ENCODE data around the gene OPA3. TPM values are rescaled to one million over a fixed set of nuclear protein-coding genes. Genes with fewer than 3 reads are reported as not detected.

OPA3 gene
- total and polyA plus RNA-seq, 10 of the 15 experiments (the other 5 are each of a cell fraction or from before 2014, with no cell fraction given), result 2.2 to 24.3 (median 13.3) TPM

- no peak for TF ChIP-seq TCF7 (IDR thresholded peaks at IDR 0.05; ENCODE audit: borderline replicate concordance)
- peak; percentile 93 for TF ChIP-seq HDGF (IDR thresholded peaks at IDR 0.05)
- TF ChIP-seq FOXK2 (IDR thresholded peaks at IDR 0.05), result no peak
- no peak for TF ChIP-seq MTA3 (IDR thresholded peaks at IDR 0.05; ENCODE audit: borderline replicate concordance, low read length)
- TF ChIP-seq POLR2AphosphoS5 (IDR thresholded peaks at IDR 0.05; ENCODE audit: low read length), result peak; percentile 94
- TF ChIP-seq, protein P1, sequence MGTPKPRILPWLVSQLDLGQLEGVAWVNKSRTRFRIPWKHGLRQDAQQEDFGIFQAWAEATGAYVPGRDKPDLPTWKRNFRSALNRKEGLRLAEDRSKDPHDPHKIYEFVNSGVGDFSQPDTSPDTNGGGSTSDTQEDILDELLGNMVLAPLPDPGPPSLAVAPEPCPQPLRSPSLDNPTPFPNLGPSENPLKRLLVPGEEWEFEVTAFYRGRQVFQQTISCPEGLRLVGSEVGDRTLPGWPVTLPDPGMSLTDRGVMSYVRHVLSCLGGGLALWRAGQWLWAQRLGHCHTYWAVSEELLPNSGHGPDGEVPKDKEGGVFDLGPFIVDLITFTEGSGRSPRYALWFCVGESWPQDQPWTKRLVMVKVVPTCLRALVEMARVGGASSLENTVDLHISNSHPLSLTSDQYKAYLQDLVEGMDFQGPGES (IDR thresholded peaks at IDR 0.05), result peak; percentile 81; the same call in 1 of the 2 replicates
- no peak for TF ChIP-seq ATF2 (IDR thresholded peaks at IDR 0.05; ENCODE audit: low read length)
- no peak for TF ChIP-seq LARP7 (IDR thresholded peaks at IDR 0.05)
- peak; percentile 93 for TF ChIP-seq YY1 (IDR thresholded peaks at IDR 0.05; ENCODE audit: low read depth, low read length)
- no peak for TF ChIP-seq MEF2B (IDR thresholded peaks at IDR 0.05; ENCODE audit: partially characterized antibody, poor library complexity, severe bottlenecking)
- no peak for TF ChIP-seq HCFC1 (IDR thresholded peaks at IDR 0.05; ENCODE audit: low read length)
- TF ChIP-seq TCF12 (IDR thresholded peaks at IDR 0.05; ENCODE audit: low read depth, low read length), result no peak
- TF ChIP-seq, protein P2, sequence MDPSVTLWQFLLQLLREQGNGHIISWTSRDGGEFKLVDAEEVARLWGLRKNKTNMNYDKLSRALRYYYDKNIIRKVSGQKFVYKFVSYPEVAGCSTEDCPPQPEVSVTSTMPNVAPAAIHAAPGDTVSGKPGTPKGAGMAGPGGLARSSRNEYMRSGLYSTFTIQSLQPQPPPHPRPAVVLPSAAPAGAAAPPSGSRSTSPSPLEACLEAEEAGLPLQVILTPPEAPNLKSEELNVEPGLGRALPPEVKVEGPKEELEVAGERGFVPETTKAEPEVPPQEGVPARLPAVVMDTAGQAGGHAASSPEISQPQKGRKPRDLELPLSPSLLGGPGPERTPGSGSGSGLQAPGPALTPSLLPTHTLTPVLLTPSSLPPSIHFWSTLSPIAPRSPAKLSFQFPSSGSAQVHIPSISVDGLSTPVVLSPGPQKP (IDR thresholded peaks at IDR 0.05; ENCODE audit: low read depth, low read length), result peak; percentile 50; the same call in 1 of the 2 replicates
- no peak for TF ChIP-seq ZNF274 (IDR thresholded peaks at IDR 0.05; ENCODE audit: insufficient read depth, insufficient read length)
- TF ChIP-seq ETV6 (conservative IDR thresholded peaks at IDR 0.05 in 1 of 2, IDR thresholded peaks at IDR 0.05 in 1 of 2; ENCODE audit: borderline replicate concordance in 1 of 2, low read depth in 1 of 2), result no peak
- no peak for TF ChIP-seq SKIL (IDR thresholded peaks at IDR 0.05; ENCODE audit: low read depth, poor library complexity, severe bottlenecking)
- TF ChIP-seq, protein P3, sequence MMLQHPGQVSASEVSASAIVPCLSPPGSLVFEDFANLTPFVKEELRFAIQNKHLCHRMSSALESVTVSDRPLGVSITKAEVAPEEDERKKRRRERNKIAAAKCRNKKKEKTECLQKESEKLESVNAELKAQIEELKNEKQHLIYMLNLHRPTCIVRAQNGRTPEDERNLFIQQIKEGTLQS (IDR thresholded peaks at IDR 0.05; ENCODE audit: borderline replicate concordance, extremely low read depth, low read depth, low read length), result peak; percentile 42; the same call in 1 of the 2 replicates
- TF ChIP-seq, protein P4, sequence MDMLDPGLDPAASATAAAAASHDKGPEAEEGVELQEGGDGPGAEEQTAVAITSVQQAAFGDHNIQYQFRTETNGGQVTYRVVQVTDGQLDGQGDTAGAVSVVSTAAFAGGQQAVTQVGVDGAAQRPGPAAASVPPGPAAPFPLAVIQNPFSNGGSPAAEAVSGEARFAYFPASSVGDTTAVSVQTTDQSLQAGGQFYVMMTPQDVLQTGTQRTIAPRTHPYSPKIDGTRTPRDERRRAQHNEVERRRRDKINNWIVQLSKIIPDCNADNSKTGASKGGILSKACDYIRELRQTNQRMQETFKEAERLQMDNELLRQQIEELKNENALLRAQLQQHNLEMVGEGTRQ (IDR thresholded peaks at IDR 0.05; ENCODE audit: borderline replicate concordance, low read depth, low read length), result no peak; the same call in none of the 2 replicates
- TF ChIP-seq EGR1 (IDR thresholded peaks at IDR 0.05; ENCODE audit: borderline replicate concordance in 1 of 2, low read depth in 2 of 2, low read length in 2 of 2), result peak; percentile 51 to 98; a peak in 2 of 3 replicates
- TF ChIP-seq ZNF207 (IDR thresholded peaks at IDR 0.05; ENCODE audit: borderline replicate concordance), result no peak
- no peak for TF ChIP-seq SPI1 (IDR thresholded peaks at IDR 0.05; ENCODE audit: borderline replicate concordance, insufficient read depth, low read depth, low read length)
- TF ChIP-seq SRF (IDR thresholded peaks at IDR 0.05; ENCODE audit: low read depth in 2 of 2, low read length in 2 of 2), result peak; percentile 83 to 92
Observed at GRCh38 chr19:45584332-45585157, at the start of gene OPA3 (continued).

Data from GM12878 (cell line).